ENCODE measurements around the gene EMILIN3.

The EMILIN3 gene

DNA sequence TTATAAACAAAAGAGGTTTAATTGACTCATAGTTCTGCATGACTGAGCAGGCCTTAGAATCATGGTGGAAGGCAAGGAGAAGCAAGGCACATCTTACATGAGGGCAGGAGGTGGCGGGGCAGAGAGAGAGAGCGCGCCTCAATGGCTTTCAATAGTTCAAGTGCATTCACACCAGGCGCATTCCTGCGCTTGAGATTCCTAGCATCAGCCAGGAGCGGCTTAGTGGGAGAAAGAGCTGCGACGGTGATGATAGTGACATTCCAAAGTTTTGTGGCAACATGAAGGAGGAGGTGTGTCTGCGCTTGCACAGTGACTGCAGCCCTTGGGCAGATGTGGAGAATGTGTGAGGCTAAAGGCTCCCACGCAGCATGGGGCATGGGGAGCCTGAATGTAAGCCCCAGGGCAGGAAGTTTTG, 25.0 kb upstream of the EMILIN3 start:
- no peak for DNase-seq (ENCODE audit: low read depth)

DNA sequence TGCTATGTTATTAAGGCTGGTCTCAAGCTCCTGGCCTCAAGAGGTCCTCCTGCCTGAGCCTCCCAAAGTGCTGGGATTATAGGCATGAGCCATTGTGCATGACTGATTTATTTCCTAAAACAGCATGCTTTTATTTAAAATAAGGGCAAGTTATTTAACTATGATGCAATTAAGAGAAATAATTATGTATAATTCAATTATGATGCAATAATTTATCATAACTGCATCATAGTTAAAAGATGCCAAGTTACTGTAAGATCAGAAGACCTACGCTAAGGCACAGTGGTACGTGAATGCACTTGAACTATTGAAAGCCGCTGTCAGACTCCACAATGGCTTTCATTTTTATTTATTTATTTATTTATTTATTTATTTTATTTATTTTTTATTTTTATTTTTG, 24.3 kb upstream of the EMILIN3 start:
- no peak for DNase-seq (ENCODE audit: low read depth)

DNA sequence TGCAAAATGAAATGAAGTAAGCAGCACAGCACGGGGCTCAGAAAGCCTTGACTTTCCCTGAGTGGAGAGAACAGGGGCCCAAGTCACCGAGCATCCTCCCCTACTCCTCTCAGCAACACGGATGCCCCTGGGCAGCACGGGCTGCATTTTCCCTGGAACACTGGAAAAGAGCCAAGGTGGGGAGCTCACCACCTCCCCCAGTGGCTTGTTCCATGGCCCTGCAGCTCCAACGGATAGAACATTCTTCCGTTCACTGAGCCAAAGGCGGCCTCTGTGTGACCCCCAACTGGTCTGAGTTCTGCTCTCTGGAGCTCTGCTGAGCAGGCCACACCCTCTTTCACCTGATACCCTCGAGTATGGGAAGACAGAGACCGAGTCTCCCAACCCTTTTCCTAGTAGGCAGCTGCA, 20.8 kb upstream of the EMILIN3 start:
- DNase-seq (ENCODE audit: low read depth) = no peak

DNA sequence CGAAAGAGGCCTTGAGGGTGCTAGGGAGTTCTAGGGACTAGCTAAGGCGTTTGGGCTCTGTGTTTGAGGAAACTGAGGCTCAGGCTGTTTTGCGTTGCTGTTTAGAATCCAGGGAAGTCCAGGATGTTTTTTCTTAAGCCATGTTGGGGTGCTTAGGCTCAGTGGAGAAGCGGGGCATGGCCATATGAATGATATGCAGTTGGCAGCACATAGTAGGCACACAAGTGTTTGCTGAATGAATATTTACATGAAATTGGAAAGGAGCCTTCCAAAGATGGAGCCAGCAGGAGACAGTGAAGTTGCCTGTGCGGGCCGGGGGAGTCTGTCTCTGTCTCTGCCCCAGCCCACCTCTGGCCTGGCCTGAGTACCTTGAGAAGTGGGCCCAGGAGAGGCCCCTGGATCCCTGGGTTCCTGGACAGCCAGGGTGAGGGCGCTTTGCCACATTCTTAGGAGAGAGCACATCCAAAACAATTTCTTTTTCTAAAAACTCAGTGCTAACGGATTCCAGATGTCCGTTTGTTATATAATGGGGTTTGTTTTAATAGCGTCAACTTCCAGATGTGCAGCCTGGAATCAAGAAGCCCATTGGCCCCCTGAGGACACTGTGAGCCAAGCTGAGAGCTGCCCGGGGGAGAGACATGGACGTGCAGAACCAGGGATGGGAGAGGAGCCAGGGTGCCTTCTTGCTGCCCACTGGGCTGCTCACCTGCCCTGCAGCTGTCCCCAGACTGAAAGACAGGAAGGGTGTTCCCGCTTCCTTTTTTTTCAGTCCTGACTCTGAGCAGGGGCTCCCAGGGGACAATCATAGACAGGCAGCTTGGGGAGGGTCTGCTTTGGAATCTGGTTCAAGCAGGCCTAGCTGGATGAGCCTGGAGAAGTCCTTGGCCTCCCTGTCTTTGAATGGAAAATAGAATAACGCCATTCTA, 20.1 kb upstream of the EMILIN3 start:
- no peak for DNase-seq (ENCODE audit: low read depth)

DNA sequence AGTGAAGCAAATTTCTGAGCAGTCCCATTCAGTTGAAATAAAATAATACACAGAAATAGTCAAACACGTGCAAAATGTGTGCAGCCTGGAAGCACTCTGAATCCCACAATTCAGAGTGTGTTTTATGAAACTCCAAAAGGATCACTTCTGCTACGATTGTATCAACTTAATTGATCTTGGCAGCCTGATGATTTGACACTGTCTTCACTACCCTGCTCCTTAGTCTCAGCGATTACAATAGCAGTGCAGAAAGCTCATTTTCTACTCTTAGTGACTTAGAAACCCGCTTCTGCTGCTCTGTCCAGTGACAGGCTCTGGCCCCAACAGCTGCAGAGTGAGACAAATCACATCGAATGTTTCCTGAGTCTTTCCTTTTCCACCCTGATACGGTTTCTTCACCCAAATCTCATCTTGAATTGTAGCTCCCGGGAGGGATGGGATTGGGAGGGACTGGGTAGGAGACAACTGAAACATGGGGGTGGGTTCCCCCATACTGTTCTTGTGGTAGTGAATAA, 16.2 kb upstream of the EMILIN3 start:
- DNase-seq (ENCODE audit: low read depth) = no peak

DNA sequence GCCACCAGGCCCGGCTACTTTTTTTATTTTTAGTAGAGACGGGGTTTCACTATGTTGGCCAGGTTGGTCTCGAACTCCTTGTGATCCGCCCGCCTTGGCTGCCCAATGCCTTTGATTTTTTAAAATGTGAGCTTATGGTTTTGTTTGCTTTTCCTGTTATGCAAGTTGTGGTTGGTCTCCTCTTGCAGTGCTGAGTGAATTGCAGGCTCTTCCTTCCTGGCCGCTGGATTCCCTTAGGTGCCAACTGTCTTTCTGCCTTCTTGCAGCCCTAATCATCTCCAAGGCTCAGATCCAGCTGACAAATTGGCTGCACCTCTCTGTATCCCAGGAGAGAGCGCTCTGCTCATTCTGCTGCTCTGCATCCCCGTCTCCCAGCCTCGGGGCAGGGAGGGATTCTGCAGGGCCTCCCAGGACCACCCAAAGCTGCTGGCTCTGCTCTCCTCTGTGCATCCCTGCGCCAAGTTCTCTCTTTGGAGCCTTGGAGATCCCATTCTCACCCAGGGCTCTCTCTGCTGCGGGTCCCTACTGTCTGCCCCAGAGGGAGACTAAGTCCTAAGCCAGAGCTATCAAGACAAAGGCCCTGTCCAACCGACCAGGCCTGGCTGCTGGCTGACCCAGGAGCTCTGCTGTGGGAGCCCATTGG, 14.1 kb upstream of the EMILIN3 start:
- DNase-seq (ENCODE audit: low read depth) = no peak

DNA sequence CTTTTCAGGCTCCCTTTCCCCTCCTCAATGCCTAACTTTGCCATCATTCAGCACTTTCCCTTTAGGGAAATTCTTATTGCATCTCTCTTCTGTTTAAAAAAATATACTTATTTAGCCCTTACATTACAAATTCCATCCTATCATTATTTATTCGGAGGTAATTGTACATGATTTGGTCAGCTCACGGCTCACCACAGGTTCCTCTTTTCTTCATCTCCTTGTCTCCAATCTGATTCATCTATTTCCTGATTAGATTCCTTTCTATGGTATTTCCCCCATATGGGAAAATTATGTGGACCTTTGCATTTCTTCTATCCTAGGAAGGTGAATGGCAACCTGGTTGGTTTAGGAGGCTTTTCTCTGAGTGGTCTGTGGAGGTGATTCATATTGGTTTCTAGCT, 12.9 kb upstream of the EMILIN3 start:
- DNase-seq (ENCODE audit: low read depth) = no peak

DNA sequence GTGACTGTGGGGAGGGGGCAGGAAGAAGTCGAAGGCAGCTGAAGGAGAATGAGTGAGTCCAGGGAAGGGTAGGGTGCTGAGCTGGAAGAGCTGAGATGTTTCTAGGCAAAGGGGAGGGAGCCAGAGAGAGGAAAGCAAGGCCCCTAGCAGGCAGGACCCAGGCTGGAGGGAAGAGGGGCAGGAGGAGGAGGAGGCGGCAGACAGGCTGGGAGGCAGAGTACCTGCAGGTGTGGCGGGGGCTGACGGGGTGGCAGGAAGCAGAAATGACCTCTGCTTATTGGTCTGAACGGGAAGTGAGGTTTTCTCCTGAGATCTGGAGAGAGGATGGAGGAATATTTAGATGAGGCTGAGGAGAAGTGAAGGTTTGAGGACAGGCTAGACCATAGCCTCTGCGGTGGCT, 10.7 kb upstream of the EMILIN3 start:
- DNase-seq (ENCODE audit: low read depth) = no peak

DNA sequence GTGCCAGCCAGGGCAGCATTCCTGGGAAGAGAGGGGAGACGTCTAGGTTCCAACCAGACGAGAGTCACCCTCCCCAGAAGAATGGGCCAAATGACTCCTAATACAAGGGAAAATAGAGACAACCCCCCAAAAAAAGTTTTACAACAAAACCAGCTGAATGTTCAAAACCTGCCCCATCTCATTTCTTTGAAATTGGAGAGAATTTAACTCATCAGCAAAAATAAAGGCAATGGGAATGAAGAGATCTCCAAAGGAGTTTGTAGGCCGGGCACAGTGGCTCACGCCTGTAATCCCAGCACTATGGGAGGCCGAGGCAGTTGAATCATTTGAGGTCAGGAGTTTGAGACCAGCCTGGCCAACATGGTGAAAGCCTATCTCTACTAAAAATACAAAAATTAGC, 9.7 kb upstream of the EMILIN3 start:
- no peak for DNase-seq (ENCODE audit: low read depth)

DNA sequence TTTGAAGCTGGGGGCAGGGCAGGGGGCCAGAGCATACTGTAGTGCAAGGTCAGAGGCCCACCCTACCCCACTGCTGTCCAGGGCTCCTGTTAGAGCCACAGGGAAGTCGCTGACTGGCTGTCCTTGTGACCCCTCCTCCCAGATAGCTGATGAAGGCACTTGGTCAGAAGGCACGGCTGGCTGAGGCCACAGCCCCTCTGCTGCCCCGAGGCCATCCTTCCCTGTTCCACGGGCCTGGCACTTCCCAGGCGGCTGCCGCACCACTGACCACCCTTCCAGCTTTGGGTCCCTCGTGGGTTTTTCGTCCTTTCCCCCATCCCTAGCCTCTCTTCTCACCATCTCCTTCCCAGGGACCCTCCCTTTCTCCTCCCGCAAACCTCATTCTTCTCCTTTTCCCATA, 9.2 kb upstream of the EMILIN3 start:
- no peak for DNase-seq (ENCODE audit: low read depth)

DNA sequence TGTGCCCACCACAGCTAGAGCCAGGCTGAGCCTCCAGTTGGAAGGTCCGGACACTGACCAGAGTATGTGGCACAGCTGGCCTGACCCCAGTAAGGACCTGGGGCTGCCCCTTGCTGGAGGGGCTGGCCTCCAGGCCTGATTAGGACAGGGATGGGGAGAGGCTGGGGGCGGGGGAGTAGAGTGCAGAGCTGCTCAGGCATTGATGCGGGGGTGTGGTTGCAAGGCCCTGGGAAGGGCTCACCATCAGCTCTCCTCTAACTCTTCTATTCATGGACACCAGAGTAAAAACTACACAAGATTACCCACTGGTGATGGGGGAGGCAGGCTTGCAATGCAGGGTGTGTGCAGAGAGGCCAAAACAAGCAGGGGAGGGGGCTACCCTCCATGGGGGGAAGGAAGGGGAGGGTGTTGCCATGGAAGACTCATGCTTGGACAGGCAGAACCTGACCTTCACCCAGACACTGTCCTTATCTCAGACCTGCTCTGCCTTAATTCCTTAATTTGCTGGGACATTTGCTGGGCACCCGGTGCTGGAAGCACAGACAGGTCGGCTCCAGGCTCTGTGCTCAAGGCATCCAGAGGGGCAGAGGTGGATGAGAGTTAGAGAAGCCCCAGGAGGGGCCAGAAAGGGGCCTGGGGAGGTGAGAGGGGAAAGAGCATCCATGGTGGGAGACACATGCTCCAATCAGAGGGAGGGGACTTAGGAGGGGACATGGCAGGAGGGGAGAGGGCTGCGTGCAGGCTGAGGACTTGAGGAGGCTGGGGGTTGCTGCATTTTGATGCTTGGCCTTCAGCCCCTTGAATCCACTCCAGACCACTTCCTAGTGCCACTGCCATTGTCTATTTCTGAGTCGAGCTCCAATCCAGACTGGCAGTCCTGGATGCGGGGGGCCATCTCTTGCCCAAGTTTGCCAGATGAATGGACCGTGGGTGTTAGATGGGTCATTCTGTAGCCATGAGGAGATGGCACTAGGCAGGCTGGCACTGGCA, 7.6 kb upstream of the EMILIN3 start:
- DNase-seq (ENCODE audit: low read depth) = no peak

DNA sequence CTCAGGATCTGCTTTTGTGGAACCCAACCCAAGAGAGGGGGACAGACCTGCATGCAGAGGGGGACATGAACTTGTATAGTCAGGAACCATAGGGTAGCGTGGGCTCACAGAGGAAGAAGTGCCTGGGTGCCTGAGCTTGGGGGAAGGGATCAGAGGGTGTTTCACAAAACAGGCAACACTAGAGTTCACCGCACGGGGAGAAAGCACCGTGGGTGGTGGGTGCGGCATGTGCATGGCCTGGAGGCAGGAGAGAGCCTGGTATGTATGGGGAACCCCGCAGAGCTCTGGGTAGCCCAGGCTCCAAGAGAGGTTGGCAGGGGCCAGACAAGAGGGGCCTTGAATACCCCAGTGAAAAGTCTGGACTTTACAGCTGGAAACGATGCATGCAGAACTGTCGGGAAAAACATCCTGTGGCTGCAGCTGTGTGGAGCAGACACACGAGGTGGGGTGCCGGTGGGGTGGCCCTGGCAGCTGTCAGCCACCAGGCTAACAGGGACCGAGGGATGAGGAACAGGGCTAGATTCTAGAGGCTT, 6.7 kb upstream of the EMILIN3 start:
- DNase-seq (ENCODE audit: low read depth) = no peak

DNA sequence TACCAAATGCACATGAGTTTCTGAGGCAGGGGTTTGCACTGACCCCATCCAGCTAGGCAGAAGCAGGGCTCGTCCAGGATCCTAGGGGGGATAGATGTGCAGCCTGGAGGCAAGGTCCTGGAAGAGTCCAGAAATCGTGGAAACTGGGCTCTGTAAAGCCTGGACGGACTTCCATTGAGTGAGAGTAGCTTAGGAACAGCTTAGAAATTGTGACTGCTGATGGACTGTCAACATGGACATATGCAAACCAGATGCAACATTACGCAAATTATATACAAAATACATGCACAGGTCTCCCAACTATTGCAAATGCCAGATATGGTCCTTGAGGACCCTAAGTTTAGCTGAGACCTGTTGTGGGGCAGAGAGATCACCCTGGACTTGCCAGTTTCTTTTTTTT, 4.8 kb upstream of the EMILIN3 start:
- no peak for DNase-seq (ENCODE audit: low read depth)

DNA sequence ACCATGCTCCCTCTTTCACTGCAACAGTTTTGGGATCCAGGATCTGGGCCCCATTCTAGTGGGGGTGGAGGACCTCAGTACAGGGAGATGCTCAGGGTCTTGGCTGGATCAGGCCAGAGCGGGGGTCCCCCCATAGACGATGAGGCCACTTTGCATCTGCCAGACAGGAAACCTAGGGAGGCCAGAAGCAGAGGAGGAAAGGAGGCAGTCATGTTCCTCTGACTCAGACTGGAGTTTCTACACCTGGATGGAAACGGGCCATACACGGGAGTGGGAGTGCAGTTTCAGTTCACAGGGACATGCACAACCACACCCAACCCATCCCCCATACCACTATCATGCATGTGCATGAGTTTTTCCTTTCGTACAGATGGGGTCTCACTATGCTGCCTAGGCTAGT, 3.6 kb upstream of the EMILIN3 start:
- DNase-seq (ENCODE audit: low read depth) = no peak

DNA sequence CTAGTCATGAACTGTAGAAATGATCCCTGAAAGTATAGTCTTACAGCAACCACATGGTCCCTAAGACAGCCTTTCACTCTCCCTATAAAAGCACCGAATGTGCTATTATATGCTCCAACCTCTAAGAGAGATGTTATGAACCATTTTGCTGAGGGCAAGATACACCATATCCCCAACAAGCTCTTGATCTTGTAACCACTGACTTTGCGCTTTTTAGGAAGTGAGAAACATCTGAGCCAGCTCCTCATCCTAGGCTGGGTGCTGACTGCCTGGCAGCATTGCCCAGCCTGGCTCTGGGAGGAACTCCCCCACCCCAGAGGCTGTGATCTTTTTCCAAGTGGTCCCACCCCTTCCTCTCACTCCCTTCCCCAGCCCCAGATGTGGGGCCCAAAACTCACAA, 3.1 kb upstream of the EMILIN3 start:
- DNase-seq (ENCODE audit: low read depth) = no peak

DNA sequence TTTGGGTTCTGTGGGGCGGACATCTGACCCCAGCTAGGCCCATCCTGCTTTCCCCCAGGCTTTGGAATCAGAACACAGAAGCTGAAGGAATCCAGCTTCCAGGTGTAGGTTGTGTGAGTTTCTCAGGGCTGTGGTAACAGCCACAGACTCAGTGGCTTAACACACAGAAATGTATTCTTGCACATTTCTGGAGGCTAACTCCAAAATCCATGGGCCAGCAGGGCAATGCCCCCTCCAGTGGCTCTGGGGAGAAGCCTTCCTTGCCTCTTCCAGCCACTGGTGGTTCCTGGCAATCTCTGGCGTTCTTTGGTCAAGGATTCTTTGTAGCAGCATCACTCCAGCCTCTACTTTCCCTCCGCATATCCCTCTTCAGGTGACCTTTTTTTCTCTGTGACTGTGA, 1.3 kb upstream of the EMILIN3 start:
- no peak for DNase-seq (ENCODE audit: low read depth)

DNA sequence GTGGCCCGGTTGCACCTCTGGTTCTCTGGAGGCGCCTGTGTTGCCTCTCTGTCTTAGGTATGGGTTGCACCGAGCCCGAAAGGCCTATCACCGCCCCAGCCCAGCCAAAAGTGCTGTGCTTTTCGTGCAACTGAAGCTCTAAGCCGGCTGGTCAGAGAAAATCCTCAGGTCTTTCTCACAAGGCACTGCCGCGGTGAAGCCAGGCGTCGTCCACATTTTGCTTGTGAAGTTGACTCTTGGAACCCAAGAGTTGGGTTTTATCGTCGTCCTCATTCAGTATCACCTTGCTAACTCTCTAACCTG, 726 bp upstream of the EMILIN3 start:
- DNase-seq (ENCODE audit: low read depth) = no peak

DNA sequence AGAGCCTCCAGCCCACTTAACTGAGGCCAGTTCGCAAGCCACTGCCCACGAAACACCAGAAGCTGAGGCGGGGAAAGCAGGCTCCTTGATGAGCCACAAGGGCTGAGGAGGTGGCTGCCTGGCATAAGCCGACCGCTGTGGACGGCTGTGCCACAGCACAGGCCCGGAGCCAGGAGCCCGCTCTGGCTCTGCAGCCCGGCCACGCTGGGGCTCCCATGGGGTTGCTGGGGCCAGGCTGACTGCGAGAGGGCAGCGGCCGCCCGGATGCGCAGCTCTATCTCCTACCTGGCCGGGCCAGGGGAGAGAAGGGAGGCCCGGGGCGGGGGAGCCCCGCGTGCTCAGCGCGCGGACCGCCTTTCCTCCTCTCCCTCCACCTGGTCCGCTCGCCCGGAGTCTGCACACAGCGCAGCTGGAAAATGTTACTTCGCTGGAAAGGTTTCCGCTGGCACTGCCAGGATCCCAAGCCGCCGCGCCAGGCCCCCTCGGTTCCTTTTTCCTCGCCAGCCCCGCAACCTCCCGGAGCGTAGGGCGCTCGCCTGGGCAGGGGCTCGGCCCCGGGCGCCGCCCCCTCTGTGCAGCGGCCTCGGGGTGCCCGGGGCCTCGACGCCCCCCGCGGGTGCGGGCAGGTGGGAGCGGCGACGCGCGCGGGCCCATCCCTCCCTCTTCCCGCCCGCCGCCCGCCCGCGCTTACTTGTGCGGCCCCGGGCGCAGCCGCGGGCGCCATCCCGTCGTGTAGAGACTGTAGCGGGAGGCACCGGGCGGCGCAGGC, 657 bp downstream of the EMILIN3 start:
- no peak for DNase-seq (ENCODE audit: low read depth)

DNA sequence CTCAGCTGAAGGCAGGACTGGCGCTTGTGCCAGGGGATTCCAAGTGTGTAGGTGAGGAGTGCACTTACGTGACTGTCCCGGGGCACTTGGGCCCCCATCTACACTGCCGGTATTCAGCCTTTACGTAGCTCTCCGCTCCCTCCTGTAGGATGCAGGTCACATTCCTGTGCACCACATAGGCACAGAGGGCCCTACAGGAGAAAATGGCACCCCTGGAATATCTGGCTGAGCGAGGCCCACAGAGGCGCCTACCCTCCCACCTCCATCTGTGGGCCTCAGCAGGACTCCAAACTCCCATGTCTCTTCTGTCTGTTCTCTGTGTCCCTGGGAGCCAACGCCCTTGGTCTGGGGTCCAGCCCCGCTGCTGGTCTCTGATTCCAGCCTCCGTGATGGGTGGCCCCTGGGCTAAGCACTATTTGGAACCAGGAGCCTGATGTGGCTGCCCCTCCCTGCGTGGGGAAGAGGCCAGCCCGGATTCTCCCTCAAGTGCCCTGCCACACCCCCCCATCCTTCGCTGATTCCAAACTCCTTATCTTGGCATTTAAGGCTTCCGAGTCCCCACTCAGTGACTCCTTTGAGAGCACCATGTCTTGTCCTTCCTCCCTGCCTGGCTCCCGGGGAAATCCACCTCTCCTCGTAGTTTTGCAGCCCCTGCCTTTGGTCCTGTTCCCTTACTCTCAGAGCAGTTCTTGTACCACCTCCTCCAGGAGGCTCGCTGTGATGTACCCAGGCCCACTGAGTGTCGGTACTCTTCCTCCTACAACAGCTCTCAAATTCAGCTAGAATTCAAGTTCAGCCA, 1.5 kb downstream of the EMILIN3 start:
- DNase-seq (ENCODE audit: low read depth) = no peak

DNA sequence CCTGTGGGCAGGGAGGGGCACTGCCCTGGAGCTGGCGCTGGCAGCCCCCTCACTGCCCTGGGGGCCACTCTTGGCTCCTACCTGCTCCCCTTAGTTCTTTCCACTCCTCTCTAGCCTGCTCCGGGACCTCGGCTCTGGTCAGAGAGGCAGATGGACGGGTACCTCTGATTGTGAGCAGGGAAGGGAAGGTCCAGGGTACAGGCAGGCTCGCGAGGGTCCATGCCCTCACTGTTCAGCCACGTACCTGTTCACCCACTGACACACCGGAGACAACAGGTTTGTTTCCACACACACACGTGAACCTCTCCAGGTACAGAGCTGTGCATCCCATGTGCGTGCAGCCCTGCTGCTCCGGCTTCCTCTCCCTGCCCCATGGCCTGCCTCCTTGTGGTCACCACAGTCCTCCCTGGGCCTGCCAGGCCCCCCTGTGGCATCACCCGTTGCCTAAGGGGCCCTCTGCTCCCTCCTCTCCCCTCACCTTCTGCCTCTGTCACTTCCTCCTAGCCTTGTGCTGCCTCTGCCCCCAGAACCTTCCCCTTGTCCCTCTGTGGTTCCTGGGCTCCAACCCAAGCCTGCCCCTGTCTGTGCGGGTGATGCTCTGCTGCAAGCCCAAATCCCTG, 2.3 kb downstream of the EMILIN3 start:
- no peak for DNase-seq (ENCODE audit: low read depth)
